HG03045 (cell line): ENCODE data around the gene ZRANB1.

Experiments
- ATAC-seq: cut with Tn5 transposase; IDR thresholded peaks from one replicate; pipeline ENCODE4 v1.9.1; 2021; ENCODE audit warnings: mild to moderate bottlenecking, moderate library complexity; ENCODE audit not compliant: unreplicated experiment

Gene ZRANB1

DNA sequence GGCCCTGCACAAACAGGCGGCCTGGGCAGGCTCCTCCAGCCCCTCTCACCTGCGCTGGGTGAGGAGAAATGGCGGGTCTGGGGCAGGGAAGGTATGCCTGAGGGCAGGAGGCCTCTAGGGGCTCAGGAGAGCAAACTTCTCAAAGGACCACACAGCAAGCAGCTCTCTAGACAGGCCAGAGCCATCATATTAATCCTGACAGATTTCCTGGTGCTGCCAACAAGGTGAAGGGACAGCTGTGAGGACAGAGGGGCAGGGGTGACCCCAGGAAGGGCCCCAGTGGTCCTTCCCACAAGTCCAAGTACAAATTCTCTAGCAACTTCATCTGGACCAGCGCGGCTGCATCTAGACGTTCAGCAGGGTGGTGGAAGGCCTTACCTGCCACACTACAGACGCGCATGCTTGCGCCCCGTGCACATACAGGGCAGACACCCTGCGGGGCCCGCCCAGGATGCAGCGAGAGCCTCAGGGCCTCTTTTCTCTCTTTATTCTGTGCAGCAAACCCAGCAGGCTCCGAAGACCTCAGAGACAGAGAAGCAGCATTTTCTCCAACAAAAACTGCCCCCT, 62.1 kb downstream of the ZRANB1 start:
- ATAC-seq, result no peak

DNA sequence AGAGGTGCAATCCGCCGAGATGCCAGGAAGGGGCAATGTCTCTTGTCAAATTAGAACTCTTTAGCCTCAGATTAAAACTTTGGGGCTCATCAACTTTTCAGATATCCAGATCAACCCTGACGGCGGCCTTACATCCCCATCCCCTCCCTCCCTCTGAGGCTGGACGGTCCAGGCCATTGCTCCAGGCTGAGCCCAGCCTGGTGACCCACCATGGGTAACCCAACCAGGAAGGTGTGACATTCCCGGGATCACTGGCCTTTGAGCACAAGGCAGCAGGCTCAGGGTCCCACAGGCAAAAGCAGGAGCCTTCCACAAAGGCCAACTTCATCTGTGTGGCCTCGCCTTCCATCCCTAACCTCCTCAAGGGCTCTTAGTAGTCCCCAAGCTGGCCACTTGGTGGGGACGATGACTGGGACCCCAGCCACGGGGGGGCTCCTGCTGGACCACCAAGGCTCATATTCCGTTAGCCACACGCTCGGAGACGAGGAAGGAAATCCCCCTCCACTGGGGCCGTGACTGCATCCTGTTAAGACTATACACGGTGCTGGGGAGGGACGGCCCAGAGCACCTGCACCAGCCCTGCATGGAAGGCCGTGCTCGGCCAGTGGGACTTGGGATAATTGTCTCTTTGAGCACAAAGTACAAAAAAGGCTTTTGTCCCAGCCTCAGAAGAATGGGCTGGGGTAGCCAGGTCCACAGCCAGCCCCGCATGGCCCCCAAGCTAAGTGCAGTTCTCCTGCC, 62.8 kb downstream of the ZRANB1 start:
- ATAC-seq, result no peak

DNA sequence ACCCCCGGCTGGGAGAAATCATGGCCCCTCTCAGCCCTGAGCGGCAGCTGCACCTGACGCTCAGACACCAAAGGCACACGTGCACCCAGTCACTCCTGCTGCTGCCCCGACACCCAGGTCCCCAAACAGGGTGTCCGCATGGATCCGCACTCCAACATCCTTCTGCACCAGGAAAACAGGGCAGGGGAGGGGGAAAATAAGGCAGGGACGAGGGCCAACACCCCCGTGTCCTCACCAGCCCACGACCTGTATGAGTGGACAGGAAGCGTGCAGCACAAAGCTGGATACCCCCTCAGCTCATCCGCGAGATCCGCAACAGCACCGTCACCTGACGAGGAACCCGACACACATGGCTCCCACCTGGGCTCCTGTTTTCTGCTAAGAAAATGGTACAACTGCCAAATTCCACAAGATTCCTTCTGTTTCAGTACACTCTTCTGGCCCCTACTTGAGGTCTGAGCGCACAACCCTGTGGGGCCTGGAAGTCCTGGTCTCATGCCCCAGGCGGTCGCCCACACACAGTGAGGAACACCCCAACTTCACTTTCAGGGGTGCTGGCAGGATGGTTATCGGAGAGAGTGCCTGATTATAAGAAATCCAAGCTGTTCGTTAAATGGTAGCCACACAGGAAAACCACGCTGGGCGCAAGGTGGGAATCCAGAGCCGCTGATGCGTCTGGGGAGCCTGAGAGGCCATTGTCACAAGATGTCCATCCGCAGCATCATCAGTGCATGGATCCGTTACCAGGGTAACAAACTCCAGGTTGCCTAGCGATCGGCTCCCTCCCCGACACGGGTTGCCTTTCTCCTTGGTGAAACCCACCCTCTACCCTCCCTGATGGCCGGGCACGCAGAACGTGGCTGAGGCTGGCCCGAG, 63.6 kb downstream of the ZRANB1 start:
- ATAC-seq, result no peak

DNA sequence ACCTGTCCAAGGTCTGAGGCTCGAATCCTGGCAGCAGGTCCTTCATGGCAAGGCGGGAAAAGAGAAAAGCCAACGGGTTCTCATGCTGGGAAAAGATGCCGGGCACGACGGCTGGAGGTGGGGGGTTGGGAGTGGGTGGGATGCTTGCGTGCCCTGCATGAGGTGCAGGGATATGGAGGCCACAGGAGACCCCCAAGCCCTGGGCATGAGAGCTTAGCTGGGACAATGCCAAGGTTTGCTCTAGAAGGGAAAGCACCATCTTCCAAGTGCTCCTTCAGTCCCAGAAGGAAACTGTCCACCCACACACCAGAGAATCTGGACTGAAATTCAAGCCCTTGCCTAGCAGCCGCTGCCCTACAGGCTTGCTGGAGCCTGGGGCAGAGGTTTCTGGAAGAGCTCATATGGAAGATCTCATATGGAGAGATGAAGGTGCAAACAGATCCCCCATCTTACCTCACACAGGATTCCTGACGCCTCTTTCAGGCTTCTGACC, 64.3 kb downstream of the ZRANB1 start:
- no peak for ATAC-seq

DNA sequence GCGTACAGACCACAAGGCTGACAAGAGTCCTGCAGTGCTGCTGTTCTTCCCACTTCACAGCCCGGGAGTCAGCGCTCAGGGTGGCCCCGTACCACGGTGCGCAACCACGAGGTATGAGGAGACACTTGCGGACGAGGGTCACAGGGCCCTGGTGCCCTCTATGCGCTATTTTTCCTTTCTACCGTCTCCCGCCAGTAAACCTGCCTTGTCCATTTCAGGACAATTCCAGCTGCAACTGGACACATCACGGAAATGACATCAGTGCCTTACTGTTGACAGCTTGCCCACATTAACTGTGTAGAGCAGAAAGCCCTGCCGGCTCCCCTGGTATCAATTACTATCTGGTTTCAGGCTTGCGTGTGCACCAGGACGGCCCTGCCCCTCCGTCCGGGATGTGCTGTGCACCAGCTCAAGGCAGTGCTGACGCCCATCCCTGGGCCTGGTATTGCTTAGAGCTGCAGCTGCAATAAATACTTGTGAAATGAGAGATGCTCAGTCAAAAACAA, 65.1 kb downstream of the ZRANB1 start:
- ATAC-seq, result no peak

DNA sequence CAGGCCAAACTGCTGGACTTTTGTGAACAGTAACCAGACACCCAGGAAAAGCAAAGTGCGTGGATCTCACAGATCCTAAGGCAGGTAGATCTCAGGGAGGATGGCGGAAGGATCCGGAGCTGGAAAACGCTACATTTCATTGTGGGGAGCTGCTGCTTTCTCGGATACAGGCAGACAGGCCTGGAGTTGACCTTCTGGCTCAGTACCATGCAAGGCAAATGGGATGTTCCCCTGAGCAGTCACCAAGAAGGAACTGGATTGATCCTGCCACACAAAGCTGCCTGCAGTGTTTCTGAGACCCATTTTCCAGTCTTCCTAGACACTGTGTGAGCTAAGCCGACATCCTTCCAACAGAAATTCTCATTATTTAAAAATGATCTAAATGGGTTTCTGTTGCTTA, 65.5 kb downstream of the ZRANB1 start:
- ATAC-seq, result no peak

DNA sequence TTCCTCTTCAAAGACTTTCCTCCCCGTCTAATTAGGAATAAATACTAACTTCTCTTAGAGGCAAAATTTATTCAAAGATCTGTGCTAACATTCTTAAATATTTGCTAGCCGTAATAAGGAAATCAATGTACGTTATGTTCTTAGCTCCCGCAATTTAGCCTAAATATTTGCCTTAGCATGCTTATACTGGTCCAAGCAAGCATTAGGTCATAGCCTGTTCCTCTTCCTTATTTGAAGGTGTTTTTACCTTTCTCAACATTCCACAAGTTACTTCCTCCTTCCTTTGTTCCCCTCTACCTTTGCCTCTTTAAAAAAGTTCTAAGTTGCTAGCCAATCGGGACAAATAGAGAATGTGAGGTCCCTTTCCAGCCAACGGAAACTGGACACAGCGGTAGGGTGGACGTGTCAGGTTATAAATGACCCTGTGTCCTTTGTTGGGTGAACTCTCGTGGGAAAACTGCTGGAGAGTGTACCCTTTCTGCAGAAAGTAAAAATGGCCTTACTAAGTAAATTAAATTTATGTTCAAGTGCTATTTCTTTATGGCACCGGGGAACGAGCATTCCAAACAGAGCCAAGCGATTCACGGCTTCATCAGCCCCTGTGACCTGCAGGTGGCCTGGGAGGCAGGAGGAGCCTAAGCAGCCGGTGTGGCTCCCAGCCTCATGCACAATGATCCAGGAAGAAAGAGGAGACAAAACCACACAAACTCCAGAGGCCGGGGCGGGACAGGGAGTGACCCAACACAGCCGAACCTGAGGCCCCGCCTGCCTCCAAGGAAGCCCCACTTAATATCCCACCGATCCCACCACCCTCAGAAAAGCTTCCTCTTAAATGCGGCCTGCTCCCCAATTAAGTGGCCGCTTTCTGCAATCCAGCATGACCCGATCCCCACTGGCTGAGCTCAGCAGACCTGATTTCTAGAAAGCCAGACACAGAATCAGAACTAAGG, 67.0 kb downstream of the ZRANB1 start:
- ATAC-seq, result no peak

DNA sequence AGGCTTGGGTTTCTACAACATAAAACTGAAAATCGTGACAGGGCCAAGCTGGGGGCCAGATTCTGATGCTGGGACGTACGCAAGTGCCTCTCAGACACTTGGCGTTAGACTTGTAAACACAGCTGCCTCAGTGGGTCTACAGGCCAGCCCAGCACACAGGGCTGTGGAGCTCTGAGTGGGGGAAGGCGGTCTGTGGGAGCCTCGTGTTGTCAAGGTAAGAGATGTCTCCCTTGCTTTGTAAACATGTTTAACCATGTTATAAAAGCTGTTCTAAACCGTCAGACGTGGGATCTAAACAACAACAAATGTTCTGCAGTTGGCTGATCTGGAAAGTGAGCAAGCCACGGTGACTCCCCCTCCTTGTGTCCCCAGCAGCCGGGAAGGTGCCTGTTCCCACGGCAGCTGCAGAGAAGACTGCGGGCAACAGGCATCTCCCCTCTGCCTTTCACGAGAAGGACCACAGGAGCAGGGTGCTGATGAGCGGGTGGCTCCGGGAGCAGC, 67.8 kb downstream of the ZRANB1 start:
- ATAC-seq, result no peak

DNA sequence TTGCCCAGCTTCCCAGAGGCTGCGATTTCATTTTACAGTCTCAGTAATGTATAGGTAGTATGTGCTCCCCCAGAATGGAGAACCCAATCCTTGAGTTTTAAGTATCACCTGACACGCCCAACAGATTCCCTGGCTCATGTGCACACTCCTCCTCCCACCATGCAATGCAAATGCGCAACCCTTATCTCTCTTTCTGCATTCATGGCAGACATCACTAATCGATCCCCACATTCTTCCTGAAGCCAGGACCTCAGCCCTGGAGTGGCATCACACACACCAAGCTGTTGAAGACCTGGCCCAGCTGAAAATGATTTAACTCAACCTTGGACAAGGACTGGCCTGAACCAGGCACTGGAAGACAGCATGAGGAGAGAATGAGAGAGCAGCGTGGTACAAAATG, 68.4 kb downstream of the ZRANB1 start:
- no peak for ATAC-seq

DNA sequence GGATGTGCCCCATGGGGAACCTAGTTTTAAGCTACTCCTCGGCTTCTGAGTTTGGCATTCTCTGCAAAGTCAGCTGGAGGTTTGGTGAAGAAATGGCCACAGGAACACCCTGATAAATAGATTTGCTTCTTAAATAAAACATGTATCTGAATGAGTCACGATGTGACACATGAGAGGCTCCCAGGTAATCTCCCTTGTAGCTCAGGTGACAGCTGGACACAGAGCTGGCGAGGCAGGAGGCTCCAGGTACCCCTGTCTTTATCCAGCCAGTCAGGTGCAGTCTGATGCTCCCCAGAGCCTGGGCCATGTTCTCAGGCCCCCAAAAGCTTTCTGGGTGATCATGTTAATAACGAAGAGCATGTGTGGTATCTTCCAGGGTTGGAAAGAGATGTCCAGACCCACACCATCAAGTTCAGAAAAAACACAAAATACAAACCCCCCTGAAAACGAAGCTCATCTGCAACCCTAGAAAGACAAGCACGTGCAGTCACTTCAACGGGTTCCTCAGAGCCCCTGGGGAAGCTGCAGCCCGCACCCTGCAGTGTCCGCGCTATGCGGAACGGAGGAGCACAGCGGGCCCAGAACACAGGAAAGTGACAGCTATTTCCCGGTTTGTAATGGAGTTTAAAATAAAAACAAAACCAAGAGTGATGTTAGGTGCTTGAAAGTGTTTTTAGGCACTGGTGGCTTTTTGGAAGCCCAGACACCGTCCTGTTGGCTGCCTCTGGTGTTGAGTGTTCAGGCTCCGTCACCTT, 69.4 kb downstream of the ZRANB1 start:
- ATAC-seq, result no peak

DNA sequence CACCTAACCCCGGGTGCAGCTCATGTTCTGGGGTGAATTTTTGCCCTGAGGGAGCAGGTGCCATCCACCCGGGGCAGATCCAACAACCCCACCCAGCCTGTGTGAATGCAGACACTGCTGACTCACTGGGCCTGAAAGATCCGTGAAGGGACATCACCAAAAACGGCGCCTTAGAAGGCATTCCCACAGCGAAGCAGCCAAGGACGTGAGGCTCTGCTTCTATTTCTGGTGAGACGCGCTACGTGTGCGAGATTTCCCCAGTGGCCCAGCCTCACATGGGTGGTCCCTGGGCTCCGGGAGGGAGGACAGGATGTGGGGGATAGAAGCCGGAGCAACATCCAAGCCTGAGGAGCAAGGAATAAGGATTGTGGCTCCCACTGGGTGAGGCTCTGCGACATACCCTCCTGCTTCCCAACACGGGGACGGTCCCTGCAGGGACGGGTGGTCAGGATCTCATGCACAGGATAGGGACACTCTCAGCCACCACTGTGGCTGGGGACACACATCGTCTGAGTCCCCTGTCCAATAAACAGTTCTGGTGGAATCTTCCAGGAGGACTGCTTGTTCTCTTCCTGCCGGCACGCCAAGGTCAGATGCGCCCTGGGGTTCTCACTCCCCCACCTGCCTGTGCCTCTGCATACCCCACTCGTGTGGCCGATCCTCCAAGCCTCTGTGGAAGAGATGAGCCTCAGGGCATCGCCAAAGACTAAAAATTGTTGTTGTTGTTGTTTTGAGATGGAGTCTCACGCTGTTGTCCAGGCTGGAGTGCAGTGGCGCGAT, 70.2 kb downstream of the ZRANB1 start:
- ATAC-seq, result no peak

DNA sequence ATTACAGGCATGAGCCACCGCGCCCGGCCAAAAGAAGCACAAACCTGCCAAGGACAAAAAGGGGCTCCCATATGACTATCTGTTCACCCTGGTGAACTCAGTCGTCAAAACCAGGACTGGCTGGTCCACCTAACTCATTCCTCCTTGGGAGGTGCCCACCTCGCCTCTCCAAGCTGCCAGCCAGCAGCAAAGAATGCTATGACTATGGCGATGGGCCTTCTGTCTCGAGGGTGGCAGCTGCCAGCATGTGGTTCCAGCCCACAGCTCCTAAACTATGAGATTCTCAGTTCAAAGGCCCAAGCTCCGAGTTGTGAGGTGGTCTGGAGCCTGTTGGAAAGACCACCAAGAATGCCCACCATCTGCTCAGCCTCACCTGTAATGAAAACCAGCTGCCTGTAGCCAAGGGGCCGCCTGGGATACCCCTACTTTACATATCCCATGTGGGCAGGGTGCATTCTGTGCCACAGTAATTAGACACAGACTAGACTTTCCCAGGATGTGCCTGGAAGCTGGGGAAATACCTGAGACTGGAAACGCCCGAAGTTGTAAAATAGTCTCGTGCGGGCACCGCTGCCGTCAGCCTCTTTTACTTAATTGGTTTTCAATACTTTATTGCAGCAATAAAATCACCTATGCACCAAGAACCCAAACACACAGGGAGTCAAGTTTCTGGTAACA, 71.1 kb downstream of the ZRANB1 start:
- ATAC-seq, result no peak

DNA sequence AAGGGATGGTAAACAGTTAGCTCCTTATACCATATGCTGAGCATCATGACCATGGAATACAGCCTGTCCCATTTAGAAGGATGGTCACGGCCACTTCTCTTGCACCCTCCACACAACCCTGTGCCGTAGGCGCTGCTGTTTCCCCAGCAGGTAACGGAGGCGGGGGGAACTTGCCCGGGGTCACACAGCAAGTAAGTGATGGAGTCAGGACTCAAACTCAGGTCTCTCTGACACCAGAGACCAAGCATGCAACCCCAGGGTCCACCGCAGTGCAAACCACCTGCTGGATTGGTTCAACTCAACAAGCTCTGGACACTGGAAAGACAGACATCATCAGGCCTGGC, 71.6 kb downstream of the ZRANB1 start:
- ATAC-seq, result no peak

DNA sequence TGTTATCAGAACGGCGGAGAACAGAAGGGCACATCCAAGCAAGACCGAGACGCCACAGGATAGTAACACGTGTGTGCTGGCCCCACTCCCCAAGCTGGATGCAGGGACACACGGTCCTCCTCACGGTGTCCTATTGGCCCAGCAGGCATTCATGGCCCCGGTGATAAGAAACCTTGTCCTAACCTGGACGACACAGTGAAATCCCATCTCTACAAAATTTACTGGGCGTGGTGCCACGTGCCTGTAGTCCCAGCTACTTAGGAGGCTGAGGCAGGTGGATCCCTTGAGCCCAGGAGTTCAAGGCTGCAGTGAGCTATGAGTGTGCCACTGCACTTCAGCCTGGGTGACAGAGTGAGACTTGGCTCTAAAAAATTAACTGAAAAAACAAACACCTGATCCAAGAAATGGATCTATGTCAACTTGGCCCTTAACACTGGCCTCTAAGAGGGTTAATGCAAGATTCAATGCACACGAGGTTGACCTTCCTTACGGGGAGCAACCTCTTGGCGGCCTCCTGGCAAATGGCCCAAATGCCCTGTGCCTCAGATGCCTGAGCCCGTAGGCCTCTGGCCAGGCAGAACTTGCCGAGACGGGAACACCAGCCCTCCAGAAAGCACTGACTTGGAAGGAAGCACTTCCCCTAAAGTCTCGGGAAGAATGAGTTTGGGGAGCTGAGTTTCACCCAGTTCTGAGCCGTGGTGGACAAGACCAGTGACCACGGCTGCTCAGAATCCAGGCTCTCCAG, 72.3 kb downstream of the ZRANB1 start:
- no peak for ATAC-seq

DNA sequence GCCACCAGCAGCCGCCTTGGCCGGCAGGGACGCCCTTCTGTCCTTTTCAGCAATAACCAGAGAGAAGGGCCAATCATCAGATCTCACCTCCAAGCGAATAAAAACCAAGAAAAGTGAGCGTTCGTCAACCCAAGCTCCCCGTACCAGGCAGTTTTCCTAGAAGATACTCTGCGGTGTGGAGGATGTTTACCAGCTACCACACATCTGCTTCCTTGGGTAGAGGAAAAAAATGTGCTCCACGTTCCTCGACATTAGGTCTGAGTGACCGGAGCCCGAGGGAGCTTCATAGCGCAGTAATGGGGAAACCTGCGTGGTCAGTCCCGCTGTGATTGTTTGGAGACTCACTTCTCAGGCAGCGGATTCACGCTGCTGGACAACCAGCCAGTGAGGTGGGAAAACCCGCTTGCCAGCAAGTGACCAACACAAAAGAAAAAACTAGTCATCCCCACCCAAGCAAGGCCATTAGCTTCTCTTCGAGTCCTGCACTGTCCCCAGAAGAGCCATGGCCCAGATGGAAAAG, 73.0 kb downstream of the ZRANB1 start:
- ATAC-seq, result no peak

DNA sequence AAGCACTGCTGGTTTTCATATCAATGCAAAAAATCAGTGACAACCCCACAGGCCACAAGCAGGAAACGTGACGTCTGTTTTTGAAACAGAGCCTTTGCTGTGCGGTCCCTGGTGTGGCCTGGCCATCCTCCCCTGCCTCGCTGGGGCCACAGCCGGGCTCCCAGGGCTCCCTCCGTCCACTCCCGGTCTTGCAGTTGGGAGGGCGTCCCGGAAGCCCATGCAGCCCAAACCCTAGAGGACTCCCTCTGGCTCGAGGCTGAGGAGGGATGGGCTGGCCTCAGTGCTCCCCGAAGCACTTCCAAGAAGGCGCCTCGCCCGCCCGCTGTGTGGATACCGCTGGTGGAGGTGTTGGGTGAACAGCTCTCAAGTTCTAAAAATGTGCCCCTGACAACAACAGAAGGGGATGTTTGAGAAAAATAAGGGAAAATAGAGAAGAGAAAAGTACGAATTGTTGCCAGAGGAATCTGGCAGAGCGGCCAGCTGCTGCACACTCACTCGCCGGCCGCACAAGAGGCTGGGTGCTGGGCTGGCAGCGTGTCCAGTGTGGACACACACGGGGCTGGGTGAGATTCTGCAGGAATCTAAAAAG, 73.5 kb downstream of the ZRANB1 start:
- no peak for ATAC-seq

DNA sequence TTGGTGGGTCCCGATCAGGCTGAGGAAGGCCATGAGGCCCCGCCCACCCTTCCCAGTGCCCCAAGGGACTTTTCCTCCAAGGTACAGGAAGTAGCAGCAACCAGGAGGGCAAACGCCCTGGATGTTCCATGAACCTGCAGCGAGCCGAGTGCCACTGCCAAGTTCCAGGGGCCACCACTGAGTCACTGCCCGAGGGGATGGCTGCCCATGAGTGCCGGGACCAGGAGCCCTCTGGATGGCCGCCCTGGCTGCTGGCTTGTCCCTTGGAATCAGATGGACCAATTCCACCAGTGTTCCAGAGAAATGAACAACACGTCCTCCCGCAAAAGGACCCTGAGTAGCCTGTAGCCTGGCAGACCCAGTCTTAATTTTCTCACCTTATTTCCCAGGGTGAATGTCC, 74.2 kb downstream of the ZRANB1 start:
- ATAC-seq, result no peak
